ENCODE measurements around the gene KRTAP4-1. TPM values are rescaled to one million over a fixed set of nuclear protein-coding genes. Genes with fewer than 3 reads are reported as not detected.
"Not testable (repeated sequence)": the region's sequence is repeated elsewhere in the genome, so short reads cannot be mapped to it uniquely, and the experiment has no call there.

KRTAP4-1 gene
- total RNA-seq: not detected

GRCh38 chr17:41184480-41184961, at the start of gene KRTAP4-1:
TSS of gene KRTAP4-1 (minus strand) at chr17:41184911. CDS start at chr17:41184854, 57 bp downstream.
- Histone ChIP-seq H3K4me1 (ENCODE audit: control insufficient read depth in 1 of 2, low read depth in 2 of 2) (peaks cover 0 to 1% of the 10 kb centered on the region in 2 donors), H3K27me3 (replicated peaks; ENCODE audit: insufficient read depth) (no peaks in the 10 kb centered on the region), H3K27ac (no peak within 1 kb of the TSS), H3K36me3 (no peaks in the 10 kb centered on the region), H3K9me3 (no peaks in the 10 kb centered on the region), H3K4me3 (no peak within 1 kb of the TSS)
- ATAC-seq (ENCODE audit: insufficient number of reproducible peaks, low FRiP score, low read depth) (no peak), DNase-seq (ENCODE audit: low spot score) (no peak)
- TF ChIP-seq, protein P1, sequence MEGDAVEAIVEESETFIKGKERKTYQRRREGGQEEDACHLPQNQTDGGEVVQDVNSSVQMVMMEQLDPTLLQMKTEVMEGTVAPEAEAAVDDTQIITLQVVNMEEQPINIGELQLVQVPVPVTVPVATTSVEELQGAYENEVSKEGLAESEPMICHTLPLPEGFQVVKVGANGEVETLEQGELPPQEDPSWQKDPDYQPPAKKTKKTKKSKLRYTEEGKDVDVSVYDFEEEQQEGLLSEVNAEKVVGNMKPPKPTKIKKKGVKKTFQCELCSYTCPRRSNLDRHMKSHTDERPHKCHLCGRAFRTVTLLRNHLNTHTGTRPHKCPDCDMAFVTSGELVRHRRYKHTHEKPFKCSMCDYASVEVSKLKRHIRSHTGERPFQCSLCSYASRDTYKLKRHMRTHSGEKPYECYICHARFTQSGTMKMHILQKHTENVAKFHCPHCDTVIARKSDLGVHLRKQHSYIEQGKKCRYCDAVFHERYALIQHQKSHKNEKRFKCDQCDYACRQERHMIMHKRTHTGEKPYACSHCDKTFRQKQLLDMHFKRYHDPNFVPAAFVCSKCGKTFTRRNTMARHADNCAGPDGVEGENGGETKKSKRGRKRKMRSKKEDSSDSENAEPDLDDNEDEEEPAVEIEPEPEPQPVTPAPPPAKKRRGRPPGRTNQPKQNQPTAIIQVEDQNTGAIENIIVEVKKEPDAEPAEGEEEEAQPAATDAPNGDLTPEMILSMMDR (IDR thresholded peaks at IDR 0.05): no peak

GRCh38 chr17:41232399-41233105, 47.8 kb upstream of the KRTAP4-1 start, which contains the start of gene KRTAP9-3:
TSS of gene KRTAP9-3 (plus strand) at chr17:41232449. CDS start at chr17:41232502, 53 bp downstream.
- H3K4me3 ChIP-seq; H3K9me3 ChIP-seq; H3K4me1 ChIP-seq (ENCODE audit: control insufficient read depth in 1 of 2, low read depth in 2 of 2); H3K27ac ChIP-seq; H3K27me3 ChIP-seq (replicated peaks; ENCODE audit: insufficient read depth); H3K36me3 ChIP-seq; ATAC-seq (ENCODE audit: insufficient number of reproducible peaks, low FRiP score, low read depth); DNase-seq (ENCODE audit: low spot score): not testable (repeated sequence)

DNA sequence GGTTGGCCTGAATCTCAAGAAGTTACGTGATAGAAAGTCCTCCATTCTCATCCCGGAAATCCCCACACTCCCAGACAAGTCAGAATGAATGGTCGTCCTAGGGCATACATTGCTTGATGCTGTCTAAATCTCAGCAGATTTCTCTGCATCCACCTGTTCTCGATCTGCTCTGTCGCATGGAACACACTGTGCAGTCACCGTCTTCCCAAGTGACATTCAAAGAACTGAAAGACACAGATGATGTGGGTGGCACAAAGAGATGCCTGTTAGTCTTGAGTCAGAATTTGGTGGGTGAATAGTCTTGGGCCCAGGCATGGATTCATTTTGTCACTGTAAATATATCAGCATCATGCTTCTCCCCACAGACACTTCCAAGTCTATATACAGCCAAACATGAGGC, 47.0 kb upstream of the KRTAP4-1 start:
- no peaks in the 10 kb centered on the region for H3K27me3 ChIP-seq (replicated peaks; ENCODE audit: insufficient read depth)
- H3K36me3 ChIP-seq: no peaks in the 10 kb centered on the region
- no peaks in the 10 kb centered on the region for H3K9me3 ChIP-seq
- H3K27ac ChIP-seq: no peak overlapping the region
- H3K4me1 ChIP-seq (ENCODE audit: control insufficient read depth in 1 of 2, low read depth in 2 of 2): no peaks in the 10 kb centered on the region
- no peak for DNase-seq (ENCODE audit: low spot score)
- H3K4me3 ChIP-seq: no peak overlapping the region
- TF ChIP-seq, protein P1 (IDR thresholded peaks at IDR 0.05): no peak
- ATAC-seq (ENCODE audit: insufficient number of reproducible peaks, low FRiP score, low read depth): no peak

DNA sequence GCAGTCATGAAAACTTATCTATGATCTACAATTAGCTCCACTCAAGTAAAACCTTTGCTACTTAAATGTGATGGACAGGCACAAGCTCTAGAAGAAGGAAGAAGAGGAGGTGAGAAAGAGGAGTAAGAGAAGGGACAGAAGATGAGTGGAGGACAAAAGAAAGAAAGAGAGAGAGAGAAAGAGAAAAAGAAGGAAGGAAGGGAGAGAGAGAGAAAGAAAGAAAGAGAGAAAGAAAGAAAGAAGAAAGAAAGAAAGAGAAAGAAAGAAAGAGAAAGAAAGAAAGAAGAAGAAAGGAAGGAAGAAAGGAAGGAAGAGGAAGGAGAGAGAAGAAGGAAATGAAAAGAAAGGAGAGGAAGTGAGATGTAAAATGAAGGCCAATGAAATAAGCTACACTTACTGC, 45.4 kb upstream of the KRTAP4-1 start:
- no peak overlapping the region for H3K4me3 ChIP-seq
- TF ChIP-seq, protein P1 (IDR thresholded peaks at IDR 0.05): no peak
- no peaks in the 10 kb centered on the region for H3K4me1 ChIP-seq (ENCODE audit: control insufficient read depth in 1 of 2, low read depth in 2 of 2)
- no peak for DNase-seq (ENCODE audit: low spot score)
- ATAC-seq (ENCODE audit: insufficient number of reproducible peaks, low FRiP score, low read depth): no peak
- no peaks in the 10 kb centered on the region for H3K9me3 ChIP-seq
- no peaks in the 10 kb centered on the region for H3K27me3 ChIP-seq (replicated peaks; ENCODE audit: insufficient read depth)
- no peaks in the 10 kb centered on the region for H3K36me3 ChIP-seq
- no peak overlapping the region for H3K27ac ChIP-seq

- H3K36me3 ChIP-seq; H3K27ac ChIP-seq; H3K4me1 ChIP-seq (ENCODE audit: control insufficient read depth in 1 of 2, low read depth in 2 of 2); H3K27me3 ChIP-seq (replicated peaks; ENCODE audit: insufficient read depth); DNase-seq (ENCODE audit: low spot score); H3K4me3 ChIP-seq; ATAC-seq (ENCODE audit: insufficient number of reproducible peaks, low FRiP score, low read depth); H3K9me3 ChIP-seq: not testable (repeated sequence)
Observed at GRCh38 chr17:41226598-41227095, 41.9 kb upstream of the KRTAP4-1 start, which contains the start of gene KRTAP9-2. TSS of gene KRTAP9-2 (plus strand) at chr17:41226648. CDS start at chr17:41226655, 7 bp downstream.

GRCh38 chr17:41226051-41226450, 41.3 kb upstream of the KRTAP4-1 start:
- no peaks in the 10 kb centered on the region for H3K4me1 ChIP-seq (ENCODE audit: control insufficient read depth in 1 of 2, low read depth in 2 of 2)
- DNase-seq (ENCODE audit: low spot score) (no peak), ATAC-seq (ENCODE audit: insufficient number of reproducible peaks, low FRiP score, low read depth) (no peak)
- H3K27ac ChIP-seq: no peak overlapping the region
- H3K36me3 ChIP-seq: no peaks in the 10 kb centered on the region
- TF ChIP-seq, protein P1 (IDR thresholded peaks at IDR 0.05): no peak
- H3K4me3 ChIP-seq: no peak overlapping the region
- no peaks in the 10 kb centered on the region for H3K9me3 ChIP-seq
- no peaks in the 10 kb centered on the region for H3K27me3 ChIP-seq (replicated peaks; ENCODE audit: insufficient read depth)
